GM10847 (cell line): ENCODE results near the gene RAD51B.

Experiments
- POLR2A ChIP-seq: IDR thresholded peaks from 2 replicates; pipeline ENCODE4 v1.6.1; 2011; ENCODE audit not compliant: insufficient read length; ENCODE audit errors: extremely low read depth

RAD51B gene

DNA sequence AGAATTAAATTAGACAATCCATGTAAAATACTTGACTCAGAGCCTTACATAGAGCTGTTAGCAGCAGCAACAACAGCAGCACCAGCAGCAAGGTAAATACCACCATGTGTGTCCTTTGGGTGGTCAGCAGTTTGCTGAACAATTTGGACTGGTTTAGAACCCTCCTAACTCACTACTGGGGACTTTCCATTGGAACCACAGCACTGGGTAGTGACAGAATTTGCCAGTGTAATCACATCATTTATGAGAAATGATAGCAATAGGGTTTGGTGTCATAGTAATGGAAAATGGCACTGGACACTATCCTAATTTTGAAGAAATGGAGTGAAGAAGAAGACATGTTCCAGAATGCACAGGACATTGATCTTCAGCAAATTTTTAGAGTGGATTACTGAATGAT, 392.8 kb downstream of the RAD51B start:
- TF ChIP-seq POLR2A: no peak

DNA sequence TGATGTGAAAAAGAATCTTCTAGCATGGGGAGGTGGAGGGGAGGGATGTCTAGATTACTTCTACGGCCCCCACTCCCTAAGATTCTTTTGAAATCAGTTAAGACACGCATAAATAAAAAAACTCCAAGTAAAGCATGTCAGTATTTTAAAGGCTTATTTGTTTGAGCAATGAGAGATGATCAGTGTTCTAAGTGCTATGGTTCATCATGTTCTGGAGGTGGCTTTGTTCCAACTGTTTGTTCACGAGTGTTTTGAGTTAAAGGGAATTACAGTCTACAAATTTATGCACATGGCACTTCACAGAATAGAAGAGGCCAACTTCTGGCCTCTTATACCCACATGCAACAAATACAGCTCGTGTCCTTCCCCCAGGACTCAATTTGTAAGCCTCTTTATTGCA, 394.9 kb downstream of the RAD51B start:
- no peak for TF ChIP-seq POLR2A

DNA sequence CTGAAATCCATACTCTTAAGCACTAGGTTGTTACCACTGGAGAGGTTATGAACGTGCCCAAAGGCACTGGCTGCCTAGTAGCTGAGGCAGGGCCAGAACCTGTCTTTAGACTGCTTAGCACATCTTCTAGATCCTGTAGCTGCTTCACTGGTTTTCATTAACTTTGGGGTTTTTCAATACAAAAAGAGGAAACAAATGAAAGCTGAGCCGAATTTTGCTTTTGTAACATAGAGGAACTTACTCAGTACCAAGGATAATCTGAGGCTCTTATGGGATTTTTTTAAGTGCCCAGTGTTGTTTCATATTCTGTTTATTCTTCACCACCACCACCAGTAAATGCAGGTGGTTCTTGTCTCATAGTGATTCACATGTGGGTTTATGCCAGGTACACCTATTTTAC, 396.1 kb downstream of the RAD51B start:
- TF ChIP-seq POLR2A: no peak

DNA sequence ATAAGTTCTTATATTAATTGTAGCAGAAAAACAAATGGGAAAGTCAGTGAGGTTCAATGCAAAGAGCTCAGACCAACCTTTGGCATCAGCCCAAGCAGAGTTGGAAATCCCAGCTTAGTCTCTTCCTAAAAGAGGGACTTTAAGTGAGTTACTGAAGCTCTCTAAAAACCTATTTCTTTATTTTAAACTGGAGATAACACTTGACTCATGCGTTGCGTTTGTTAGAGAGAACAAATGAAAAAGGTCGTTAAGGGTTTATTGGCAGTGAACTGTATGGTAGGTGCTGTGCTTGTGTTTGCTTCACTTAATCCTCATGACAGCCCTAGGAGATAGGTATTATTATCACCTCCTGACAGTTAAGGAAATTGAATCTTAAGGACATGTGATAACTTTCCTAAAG, 396.5 kb downstream of the RAD51B start:
- no peak for TF ChIP-seq POLR2A

DNA sequence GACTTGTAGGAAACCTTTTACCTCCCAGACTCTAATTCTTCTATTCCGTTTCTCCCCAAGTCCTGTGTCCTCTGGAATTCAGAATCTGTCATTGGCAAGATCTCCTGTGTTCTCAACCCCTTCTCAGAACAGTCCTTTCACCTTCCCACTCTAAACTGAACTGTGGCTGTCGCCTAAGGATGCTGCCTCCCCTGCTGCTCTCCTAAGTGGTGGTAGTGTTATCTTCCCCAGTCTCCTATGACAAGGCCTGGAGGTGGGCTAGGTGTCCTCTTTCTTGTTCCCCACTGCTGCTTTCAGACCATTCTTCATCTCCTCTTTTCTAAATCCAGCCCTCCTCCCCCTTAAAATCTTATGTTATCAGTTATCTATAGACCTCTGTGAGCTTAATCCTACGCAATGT, 397.4 kb downstream of the RAD51B start:
- no peak for TF ChIP-seq POLR2A

DNA sequence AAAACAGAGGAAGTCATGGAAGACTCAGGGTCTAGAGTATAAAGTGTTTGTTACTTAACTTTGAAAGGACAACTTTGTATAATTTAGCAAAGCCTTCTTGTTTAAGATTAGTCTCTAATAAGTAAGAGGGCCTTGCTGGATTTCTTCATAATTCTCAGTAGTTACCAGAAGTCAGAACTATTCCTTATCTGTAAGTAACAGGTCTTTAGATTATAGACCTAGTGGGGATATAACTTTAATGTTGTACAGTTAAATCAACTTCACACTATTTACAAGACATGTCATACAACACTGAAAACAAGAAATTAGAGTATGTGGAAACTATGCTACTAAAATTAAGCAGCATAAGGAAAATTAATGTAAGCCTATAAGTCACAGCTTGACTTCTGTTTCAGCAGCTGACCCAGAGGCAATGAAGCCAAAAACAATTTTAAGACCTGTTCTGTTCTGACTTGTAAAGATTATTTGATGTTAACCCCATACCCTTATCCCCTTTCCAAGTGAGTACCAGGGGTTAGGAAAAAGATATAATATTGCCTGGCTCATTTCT, 398.3 kb downstream of the RAD51B start:
- TF ChIP-seq POLR2A: no peak

DNA sequence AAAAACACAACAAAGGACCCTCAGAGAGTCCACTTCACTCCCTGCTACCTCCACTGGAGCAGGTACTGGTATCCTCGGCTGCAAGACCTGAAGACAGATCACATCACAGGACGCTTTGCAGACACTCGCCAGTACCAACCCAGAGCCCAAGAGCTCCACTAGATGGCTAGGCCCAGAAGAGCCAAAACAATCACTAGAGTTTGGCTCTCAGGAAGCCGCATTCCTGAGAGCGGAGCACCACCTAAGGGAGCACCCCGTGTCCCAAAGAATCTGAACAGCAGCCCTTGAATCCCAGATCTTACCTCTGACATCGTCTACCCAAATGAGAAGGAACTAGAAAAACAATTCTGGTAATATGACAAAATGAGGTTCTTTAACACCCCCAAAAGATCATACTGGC, 399.8 kb downstream of the RAD51B start:
- TF ChIP-seq POLR2A: no peak

DNA sequence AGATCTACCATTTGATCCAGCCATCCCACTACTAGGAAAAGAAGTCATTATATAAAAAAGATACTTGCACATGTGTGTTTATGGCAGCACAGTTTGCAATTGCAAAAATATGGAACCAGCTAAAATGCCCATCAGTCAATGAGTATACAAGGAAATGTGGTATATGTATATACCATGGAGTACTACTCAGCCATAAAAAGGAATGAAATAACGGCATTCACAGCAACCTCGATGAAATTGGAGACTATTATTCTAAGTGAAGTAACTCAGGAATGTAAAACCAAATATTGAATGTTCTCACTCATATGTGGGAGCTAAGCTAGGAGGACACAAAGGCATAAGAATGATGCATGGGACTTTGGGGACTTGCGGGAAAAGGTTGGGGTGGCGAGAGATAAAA, 402.6 kb downstream of the RAD51B start:
- TF ChIP-seq POLR2A: no peak

DNA sequence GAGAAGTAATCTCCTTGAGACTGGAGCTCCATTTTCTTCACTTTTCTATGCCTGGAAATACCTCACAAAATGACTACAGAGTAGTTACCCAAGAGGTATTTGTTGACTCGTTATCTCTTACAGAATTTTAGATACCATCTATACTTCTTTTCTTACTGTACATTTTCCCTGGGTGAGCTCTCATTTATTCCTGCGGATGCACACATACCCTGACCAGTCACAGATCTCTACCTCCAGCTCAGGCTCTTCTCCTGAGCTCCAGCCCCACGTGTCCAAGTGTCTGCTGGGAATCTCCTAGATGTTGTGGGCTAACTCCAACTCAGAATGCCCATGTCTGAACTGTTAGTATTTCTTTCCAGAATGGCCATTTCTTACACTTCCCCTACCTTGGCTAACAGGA, 403.1 kb downstream of the RAD51B start:
- no peak for TF ChIP-seq POLR2A

DNA sequence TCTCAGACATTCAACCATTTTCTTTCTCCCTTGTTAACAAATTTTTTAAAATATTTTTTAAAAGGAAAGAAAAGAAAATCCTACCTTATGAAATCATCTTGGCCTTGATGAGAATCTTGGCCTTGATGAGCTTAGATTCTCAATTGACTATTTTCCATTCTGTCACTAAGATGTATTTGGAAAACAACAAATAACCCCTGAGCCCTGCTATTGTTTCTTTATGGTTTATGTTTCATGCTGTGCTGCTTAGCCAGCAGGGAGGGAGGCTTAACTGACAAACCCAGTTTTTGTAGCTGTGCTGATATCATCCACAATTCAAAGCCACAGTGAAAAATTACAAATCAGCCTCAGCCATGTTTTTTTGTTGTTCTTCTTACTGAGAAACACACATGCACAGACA, 404.1 kb downstream of the RAD51B start:
- no peak for TF ChIP-seq POLR2A

DNA sequence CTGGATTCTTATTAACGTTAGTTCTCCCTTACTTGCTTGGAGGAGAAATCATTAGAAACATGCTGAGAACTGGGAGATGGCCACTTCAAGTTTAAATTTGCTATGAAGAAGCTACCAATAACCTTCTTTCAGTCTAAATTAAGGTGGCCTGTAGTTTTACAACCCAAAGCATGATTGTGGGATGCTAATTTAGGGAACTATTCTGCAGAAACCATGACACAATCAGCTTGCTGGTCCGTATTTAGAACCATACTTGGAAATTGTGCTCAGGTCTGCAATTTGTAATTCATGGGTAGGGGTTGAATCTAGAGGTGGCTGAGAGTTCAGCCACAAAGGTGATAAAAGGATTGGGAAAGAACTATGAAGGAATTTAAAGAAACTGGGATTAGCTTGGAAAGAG, 405.7 kb downstream of the RAD51B start:
- no peak for TF ChIP-seq POLR2A

DNA sequence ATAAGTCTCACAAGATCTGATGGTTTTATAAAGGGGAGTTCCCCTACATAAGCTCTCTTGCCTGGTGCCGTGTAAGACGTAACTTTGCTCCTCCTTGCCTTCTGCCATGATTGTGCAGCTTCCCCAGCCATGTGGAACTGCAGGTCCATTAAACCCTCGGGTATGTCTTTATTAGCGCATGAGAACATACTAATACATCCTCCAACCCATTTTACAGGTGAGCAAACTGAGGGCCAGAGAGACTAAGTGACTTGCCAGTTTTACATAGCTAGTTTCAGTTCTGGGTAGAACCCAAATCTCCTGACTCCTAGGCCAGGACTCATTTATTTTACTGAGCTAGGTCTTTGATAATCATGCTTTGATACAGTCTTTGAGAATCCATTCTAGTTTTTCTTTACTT, 406.9 kb downstream of the RAD51B start:
- no peak for TF ChIP-seq POLR2A

DNA sequence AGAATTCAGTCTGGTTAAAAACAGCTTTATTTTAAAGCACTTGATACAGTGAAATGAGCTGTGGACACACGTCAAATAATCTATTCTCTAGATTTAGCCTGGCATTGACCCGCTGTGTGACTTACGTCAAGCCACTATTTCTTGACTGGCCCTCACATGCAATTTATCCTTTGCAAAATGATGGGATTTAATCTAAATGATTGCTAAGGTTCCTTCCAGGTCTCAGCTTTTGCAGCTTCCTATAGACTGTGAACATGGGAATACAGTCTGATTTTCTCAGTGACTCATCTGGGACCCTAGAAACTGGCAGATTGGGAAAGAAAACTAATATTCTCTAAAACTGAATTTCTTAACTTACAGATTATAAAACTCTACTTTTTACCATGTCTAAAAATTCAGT, 409.1 kb downstream of the RAD51B start:
- TF ChIP-seq POLR2A: no peak

DNA sequence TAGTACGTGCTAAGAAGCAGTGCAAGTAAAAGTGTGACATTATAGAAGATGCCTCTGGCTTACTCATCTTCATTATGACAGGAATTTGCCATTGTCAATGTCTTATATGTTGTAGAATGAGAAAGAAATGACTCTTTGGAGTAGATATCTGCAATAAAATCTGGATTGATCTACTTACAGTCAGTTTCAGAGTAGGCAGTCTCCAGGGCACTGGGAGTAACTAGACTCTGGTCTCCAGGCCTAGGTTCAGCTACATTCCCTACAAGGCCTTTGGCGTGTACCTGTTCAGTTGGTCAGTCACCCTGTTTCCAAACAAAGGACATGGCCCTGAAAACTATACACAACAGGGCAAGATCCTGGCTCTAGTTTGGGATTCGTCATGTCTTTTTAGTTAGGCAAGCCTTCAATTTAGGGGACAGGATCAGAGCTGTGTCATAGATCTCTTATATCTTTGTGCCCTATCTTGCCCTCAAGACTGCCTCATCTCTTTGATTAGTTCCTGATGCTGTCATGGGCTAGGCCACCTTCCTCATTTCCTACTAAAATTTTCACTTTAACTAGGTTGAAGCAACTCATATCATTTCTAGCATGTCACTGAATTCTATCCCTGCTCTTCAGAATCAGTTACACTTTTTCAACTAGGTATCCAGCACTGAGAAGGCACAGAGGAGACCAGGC, 410.0 kb downstream of the RAD51B start:
- TF ChIP-seq POLR2A: no peak

DNA sequence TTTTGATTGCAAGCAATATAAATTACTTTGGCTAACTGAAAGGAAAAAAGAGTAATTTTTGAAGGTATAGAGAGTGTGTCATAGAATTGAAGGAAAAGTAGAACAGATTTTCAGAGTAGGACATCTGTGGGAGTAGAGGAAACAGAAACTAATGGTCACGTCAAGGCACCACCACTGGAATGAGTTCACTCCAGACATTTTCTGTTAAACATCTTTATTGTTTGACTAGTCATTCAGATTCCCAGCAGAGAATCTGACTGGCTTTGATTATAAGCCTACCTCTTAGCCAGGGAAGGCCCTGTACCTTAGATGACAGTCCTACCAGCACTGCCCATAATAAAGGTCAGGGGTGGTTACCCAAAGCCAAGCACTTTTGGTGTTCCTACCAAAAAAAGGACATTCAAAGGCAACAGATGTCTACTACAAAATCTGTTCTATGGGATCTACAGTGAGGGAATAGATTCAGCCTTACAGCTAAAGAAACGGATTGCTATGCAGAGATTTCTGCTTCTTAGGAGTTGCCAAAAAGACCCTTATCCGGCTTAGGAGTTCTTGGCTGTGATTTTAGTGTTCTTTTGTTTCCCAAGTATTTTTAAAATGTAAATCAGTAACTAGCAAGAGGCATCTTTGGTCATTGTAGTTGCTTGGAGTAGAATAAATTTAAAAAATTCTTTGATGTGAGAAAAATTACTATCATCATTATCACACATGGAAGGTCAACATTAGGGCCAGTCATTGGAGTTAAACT, 410.8 kb downstream of the RAD51B start:
- TF ChIP-seq POLR2A: no peak

DNA sequence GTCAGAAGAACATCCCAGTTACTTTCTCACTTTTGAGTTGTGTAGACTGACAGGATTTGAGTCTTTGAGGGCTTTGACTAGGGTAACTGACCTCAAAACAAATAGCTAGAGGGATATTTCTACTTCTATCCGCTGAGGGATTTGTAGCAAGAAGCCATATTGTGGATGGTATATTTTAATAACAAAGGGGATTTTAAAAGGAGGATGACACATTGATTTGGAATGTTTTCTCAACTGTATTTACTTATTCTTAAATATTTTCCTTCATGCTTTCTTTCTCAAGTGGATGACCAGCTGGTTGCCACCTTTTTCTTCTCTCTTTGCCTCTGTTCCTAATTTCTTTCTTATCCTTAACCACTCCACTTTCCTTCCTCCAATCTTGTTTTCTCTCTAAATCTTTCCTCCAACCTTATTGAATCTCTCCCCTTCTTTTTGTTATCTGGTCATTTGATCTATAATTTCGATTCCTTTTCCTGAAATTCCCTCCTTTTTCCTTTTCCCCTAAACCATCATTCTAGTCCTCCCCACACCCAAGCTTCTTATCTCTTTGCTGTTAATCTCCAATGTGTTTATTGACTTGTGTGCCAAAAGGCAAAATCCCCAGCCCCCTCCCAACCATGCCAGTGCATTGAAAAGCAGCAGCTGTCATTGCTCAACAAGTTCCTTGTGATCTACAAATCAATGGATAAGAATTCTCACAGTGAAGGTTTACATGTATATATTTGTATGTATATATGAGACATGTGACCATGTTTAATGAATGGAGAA, 411.6 kb downstream of the RAD51B start:
- no peak for TF ChIP-seq POLR2A
